NCI-H345 treated with DMSO at 0.1 percent for 48 hours (cell line): Measurements from ENCODE around the gene PRR20D.
"Not testable (repeated sequence)": the region's sequence is repeated elsewhere in the genome, so short reads cannot be mapped to it uniquely, and the experiment has no call there.

ENCODE experiments used
- DNase-seq: peaks from one replicate; lab custom pipeline; 2025; ENCODE audit not compliant: unreplicated experiment; lab: John Stamatoyannopoulos, UW

Gene PRR20D

DNA sequence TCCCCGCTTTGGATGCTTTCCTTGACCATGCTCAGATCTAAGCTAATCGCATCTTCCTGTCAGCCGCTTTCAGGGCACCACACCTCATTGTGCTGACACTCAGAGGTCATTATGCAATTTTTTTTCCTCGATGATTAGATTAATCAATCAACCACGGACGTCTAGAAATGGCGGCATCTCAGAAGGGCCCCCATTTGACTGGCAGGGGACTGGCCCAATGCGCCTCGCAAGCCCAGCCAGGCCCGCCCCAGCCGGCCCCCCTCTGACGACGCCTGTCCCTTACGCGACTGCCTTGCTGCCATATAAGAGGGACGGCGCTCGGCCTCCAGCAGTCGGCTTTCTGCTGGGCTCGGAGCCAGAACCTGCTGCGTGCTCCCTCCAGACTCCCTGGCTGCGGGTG lies at the start of gene PRR20D:
TSS of gene PRR20D (plus strand) at position 301 of the 400 bp plus-strand sequence. CDS start 387 bp downstream, outside the sequence.
- not testable (repeated sequence) for DNase-seq

DNA sequence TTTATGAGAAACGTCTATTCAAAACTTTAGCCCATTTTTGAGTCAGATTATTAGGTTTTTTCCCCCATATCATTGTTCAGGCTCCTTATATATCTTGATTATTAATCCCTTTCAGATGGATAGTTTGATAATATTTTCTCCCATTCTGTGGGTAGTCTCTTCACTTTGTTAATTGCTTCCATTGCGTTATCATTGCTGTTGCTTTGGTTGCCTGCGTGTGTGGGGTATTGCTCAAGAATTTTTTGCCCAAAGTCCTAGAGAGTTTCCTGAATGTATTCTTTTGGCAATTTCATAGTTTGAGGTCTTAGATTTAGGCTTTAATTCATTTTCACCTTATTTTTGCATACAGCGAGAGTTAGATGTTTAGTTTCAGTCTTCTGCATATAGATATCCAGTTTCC lies 45.5 kb upstream of the PRR20D start:
- DNase-seq, result no peak

DNA sequence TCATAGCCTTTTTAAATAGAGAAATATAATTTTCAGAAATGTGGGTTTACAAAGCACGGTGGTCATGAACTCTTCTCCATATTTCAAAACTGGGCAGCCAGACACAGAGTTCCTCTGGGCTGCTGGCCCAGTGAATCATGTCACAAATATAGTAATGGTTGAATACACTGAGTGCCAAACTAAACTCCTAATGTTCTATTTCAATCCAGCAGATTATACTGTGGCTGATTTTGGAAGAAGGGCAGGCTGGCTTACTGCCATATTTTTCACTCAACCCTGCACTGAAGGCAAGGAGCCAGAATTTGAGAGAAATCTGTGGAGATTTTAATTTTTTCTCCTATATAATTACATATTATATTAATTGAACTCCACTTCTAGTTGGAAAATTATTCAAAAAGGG lies 36.8 kb upstream of the PRR20D start:
- no peak for DNase-seq

DNA sequence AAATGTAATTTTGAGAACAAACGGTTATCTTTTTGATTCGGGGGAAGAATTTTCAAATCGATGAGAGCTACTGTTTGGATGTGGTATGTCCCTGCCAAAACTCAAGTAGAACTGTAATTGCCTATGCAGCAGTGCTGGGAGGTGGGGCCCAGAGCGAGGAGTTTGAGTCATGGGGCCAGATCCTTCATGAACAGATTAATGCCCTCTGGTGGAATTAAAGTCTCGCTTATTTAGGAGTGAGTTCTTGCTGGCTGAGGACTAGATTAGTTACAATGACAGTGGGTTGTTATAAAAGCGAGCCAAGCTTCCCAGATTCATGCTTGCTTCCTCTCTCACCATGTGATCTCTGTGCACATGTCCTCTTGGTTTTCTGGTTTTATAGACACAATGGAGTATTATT lies 31.5 kb upstream of the PRR20D start:
- no peak for DNase-seq

DNA sequence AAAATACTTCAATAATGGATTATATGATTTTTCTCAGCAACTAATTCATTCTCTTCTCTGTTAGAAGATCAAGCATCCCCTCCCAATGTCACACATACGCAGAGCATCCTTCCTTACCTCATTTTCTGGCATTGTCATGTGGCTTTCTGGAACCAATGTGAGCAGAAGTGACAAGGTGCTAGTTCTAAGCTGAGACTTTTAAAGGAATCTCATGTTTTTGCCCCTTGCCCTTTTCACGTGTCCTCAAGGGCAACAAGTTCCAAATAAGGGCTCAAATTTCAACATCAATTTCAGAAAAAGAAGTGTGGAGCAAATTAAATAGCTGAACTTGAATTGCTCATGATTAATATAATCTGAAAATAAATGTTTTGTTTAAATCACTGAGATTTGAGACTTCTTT lies 24.3 kb upstream of the PRR20D start:
- DNase-seq, result no peak

DNA sequence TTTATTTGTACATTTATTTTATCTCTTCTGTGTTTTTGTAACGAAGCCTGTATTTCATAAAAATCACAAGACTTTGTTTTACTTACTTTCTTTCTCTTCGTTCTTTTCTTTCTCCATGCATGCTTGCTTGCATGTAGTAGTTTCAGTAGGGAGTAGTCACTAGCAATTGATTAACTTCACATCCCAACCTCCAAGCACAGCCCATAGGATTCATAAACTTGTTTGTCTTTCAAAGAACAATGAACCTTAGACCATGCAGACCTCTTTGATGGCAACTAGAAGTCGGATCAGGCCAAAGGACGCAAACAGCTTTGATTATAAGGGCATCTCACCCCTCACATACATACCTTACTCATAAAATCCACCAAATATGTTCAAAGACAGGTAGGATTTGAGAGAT lies 22.8 kb upstream of the PRR20D start:
- no peak for DNase-seq

DNA sequence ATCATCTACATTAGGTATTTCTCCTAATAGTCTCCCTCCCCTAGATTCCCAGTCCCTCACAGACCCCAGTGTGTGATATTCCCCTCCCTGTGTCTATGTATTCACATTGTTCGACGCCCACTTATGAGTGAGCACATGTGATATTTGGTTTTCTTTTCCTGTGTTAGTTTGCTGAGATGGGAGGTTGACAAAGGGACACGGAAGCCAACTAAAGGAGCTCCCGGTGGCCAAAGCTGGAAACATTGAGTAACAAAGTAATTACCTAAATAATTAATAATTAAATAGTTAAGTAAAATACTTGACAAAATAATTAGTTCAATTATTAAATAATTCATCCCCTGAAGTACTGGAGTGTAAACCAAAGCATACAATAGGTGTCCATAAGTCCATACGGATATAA lies 21.4 kb upstream of the PRR20D start:
- DNase-seq, result no peak

DNA sequence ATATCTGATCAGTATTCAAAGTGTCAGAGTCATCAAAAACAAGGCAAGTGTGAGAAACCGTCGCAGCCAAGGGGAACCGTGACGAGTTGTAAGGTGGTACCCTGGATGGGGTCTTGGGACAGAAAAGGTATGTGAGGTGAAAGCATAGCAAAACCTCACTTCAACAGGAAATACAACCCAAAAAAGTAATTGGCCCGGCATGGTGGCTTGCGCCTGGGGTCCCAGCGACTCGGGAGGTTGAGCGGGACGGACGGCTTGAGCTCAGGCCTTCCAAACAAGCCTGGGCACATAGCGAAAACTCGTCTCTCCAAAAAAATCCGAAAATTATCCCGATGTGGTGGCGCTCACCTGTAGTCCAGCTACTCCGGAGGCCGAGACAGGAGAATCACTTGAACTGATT lies 20.7 kb upstream of the PRR20D start:
- DNase-seq, result not testable (repeated sequence)

DNA sequence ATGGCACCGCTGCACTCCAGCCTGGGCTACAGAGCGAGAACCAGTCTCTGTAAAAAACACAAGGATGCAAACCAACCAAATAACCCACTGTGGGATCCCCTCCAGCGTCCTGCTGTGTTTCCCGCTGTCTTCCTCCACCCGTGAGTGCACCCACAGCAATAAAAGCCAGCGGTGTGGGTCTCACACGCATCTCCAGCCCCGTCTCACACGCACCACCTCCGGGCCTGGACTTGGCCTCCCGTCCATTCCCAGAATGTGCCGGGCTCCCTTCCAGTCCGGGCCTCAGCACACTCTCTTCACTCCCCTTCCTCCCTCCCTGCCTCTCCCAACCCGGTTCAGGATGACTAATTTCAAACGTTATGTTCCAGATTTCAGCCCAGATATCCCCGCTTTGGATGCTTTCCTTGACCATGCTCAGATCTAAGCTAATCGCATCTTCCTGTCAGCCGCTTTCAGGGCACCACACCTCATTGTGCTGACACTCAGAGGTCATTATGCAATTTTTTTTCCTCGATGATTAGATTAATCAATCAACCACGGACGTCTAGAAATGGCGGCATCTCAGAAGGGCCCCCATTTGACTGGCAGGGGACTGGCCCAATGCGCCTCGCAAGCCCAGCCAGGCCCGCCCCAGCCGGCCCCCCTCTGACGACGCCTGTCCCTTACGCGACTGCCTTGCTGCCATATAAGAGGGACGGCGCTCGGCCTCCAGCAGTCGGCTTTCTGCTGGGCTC lies 20.0 kb upstream of the PRR20D start, which contains the start of gene PRR20A:
TSS of gene PRR20A (plus strand) at position 684 of the 734 bp plus-strand sequence. CDS start 387 bp downstream, outside the sequence.
- not testable (repeated sequence) for DNase-seq

DNA sequence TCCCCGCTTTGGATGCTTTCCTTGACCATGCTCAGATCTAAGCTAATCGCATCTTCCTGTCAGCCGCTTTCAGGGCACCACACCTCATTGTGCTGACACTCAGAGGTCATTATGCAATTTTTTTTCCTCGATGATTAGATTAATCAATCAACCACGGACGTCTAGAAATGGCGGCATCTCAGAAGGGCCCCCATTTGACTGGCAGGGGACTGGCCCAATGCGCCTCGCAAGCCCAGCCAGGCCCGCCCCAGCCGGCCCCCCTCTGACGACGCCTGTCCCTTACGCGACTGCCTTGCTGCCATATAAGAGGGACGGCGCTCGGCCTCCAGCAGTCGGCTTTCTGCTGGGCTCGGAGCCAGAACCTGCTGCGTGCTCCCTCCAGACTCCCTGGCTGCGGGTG lies 13.2 kb upstream of the PRR20D start, which contains the start of gene PRR20B:
TSS of gene PRR20B (plus strand) at position 301 of the 400 bp plus-strand sequence. CDS start 387 bp downstream, outside the sequence.
- not testable (repeated sequence) for DNase-seq

DNA sequence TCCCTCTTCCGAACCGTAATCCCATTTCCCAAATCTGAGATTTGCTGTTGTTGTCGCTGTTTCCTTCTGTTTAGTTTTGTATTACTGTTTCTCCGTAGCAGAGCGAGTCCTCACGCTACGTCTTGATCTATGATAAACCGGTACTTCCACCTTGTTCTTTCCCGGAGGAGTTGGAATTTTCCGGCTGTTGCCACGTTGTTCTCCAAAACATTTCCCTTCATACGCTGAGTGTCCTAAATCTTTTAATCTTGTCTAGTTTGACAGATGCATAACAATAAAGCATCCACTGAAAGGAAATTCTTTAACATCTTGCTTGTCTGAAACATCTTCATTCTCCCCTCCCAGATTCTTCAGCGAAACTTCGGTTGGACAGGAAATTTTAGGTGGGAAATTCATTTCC lies 12.3 kb upstream of the PRR20D start:
- DNase-seq, result not testable (repeated sequence)

DNA sequence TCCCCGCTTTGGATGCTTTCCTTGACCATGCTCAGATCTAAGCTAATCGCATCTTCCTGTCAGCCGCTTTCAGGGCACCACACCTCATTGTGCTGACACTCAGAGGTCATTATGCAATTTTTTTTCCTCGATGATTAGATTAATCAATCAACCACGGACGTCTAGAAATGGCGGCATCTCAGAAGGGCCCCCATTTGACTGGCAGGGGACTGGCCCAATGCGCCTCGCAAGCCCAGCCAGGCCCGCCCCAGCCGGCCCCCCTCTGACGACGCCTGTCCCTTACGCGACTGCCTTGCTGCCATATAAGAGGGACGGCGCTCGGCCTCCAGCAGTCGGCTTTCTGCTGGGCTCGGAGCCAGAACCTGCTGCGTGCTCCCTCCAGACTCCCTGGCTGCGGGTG lies 6.7 kb upstream of the PRR20D start, which contains the start of gene PRR20C:
TSS of gene PRR20C (plus strand) at position 301 of the 400 bp plus-strand sequence. CDS start 387 bp downstream, outside the sequence.
- DNase-seq, result not testable (repeated sequence)

DNA sequence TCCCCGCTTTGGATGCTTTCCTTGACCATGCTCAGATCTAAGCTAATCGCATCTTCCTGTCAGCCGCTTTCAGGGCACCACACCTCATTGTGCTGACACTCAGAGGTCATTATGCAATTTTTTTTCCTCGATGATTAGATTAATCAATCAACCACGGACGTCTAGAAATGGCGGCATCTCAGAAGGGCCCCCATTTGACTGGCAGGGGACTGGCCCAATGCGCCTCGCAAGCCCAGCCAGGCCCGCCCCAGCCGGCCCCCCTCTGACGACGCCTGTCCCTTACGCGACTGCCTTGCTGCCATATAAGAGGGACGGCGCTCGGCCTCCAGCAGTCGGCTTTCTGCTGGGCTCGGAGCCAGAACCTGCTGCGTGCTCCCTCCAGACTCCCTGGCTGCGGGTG lies 6.5 kb downstream of the PRR20D start, which contains the start of gene PRR20E:
TSS of gene PRR20E (plus strand) at position 301 of the 400 bp plus-strand sequence. CDS start 387 bp downstream, outside the sequence.
- not testable (repeated sequence) for DNase-seq

DNA sequence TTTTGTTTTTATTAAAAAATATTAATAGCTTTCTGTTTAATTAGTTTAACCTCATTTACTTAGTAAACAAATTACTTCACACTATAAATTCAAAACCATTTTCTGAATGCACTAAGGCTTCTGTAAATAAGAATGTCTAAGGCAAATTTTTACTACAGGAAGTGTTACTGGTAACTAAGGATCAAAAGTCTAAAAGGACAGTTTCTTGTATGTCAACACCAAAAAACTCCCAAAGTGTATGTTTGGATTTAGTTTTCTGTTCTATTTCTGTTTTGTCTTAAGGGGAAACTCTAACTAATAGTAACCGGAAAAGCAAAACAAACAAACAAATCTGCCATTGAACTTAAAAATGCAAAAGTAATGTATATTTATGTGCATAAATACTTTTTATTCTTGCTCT lies 31.2 kb downstream of the PRR20D start:
- DNase-seq, result no peak

DNA sequence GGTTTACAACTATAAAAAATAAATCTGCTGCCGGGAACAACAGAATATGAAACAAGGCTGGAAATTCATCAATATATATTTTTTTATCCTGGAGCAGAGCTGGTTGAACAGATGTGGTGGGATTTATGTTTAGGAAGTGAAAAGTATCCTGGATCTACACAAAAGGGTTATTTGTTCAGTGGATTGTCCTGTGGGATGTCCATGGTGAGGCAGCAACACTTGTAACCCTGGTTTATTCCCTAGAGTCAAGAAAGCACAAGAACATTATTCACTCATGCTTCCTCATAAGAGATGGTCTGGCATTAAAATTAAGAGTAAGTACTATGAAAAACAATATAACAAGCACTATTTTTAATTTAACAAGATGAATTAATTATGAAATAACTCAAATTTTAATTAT lies 52.6 kb downstream of the PRR20D start:
- no peak for DNase-seq
